HepG2 (cell line): ENCODE data around the gene C14orf93. TPM values are rescaled to one million over a fixed set of nuclear protein-coding genes. Genes with fewer than 3 reads are reported as not detected.

Source experiments
- ARNTL ChIP-seq: sonication (generic); formaldehyde crosslinking; IDR thresholded peaks from 2 replicates; pipeline ENCODE4 v1.4.0; 2020; ENCODE audit warnings: mild to moderate bottlenecking, missing genetic modification reagents
- ATF5 ChIP-seq: sonication (generic); formaldehyde crosslinking; IDR thresholded peaks from 2 replicates; pipeline ENCODE4 v1.4.0; 2020; ENCODE audit warnings: mild to moderate bottlenecking, low read depth, missing genetic modification reagents
- BORCS8-MEF2B ChIP-seq: sonication (generic); formaldehyde crosslinking; IDR thresholded peaks from 2 replicates; pipeline ENCODE4 v1.8.0; 2022; ENCODE audit warnings: mild to moderate bottlenecking, missing genetic modification reagents
- CEBPZ ChIP-seq: IDR thresholded peaks from 2 replicates; pipeline ENCODE4 v1.6.1; 2012; ENCODE audit warnings: low read length, improper control_type of control experiment
- CHCHD3 ChIP-seq: sonication (generic); formaldehyde crosslinking; IDR thresholded peaks from 2 replicates; pipeline ENCODE4 v1.8.0; 2022; ENCODE audit warnings: mild to moderate bottlenecking, missing genetic modification reagents, moderate library complexity
- DNMT1 ChIP-seq: sonication (generic); formaldehyde crosslinking; IDR thresholded peaks from 2 replicates; pipeline ENCODE4 v1.5.1; 2020; ENCODE audit warnings: mild to moderate bottlenecking, missing genetic modification reagents
- EZH2 ChIP-seq: conservative IDR thresholded peaks from 2 replicates; pipeline ENCODE4 v1.6.1; 2012; ENCODE audit warnings: mild to moderate bottlenecking, low read depth, low read length, moderate library complexity
- FLYWCH1 ChIP-seq: sonication (generic); formaldehyde crosslinking; IDR thresholded peaks from 2 replicates; pipeline ENCODE4 v1.8.1; 2023; ENCODE audit warnings: mild to moderate bottlenecking, missing genetic modification reagents
- FOXJ3 ChIP-seq: sonication (generic); formaldehyde crosslinking; IDR thresholded peaks from 2 replicates; pipeline ENCODE4 v1.4.0; 2020; ENCODE audit warnings: missing genetic modification reagents, mild to moderate bottlenecking, borderline replicate concordance
- KLF15 ChIP-seq: sonication (generic); formaldehyde crosslinking; IDR thresholded peaks from 2 replicates; pipeline ENCODE4 v1.8.1; 2023; ENCODE audit warnings: borderline replicate concordance, mild to moderate bottlenecking, inconsistent platforms, missing genetic modification reagents, mixed read lengths
- PAX8 ChIP-seq: sonication (generic); formaldehyde crosslinking; IDR thresholded peaks from 2 replicates; pipeline ENCODE4 v1.8.0; 2022; ENCODE audit warnings: mild to moderate bottlenecking, missing genetic modification reagents, borderline replicate concordance
- SIX1 ChIP-seq: sonication (generic); formaldehyde crosslinking; IDR thresholded peaks from 2 replicates; pipeline ENCODE4 v1.4.0; 2020; ENCODE audit warnings: missing genetic modification reagents, borderline replicate concordance
- SP140L ChIP-seq: sonication (generic); formaldehyde crosslinking; IDR thresholded peaks from 2 replicates; pipeline ENCODE4 v1.4.0; 2020; ENCODE audit warnings: missing genetic modification reagents, borderline replicate concordance
- ZFP36L2 ChIP-seq: sonication (generic); formaldehyde crosslinking; IDR thresholded peaks from 2 replicates; pipeline ENCODE4 v1.4.0; 2020; ENCODE audit warnings: missing genetic modification reagents
- ZNF18 ChIP-seq: sonication (generic); formaldehyde crosslinking; IDR thresholded peaks from 2 replicates; pipeline ENCODE4 v1.8.0; 2022; ENCODE audit warnings: mild to moderate bottlenecking, missing genetic modification reagents; ENCODE audit not compliant: insufficient replicate concordance
- ZNF281 ChIP-seq: sonication (generic); formaldehyde crosslinking; IDR thresholded peaks from 2 replicates; pipeline ENCODE4 v1.4.0; 2020; ENCODE audit warnings: missing genetic modification reagents, borderline replicate concordance
- ZNF326 ChIP-seq: sonication (generic); formaldehyde crosslinking; IDR thresholded peaks from 2 replicates; pipeline ENCODE4 v1.4.0; 2020; ENCODE audit warnings: missing genetic modification reagents, borderline replicate concordance
- ZNF552 ChIP-seq: sonication (generic); formaldehyde crosslinking; IDR thresholded peaks from 2 replicates; pipeline ENCODE4 v1.9.0; 2022; ENCODE audit warnings: missing genetic modification reagents, mild to moderate bottlenecking, borderline replicate concordance
- ZNF724P ChIP-seq: sonication (generic); formaldehyde crosslinking; IDR thresholded peaks from 2 replicates; pipeline ENCODE4 v1.8.0; 2022; ENCODE audit warnings: missing genetic modification reagents, borderline replicate concordance
- ZNF792 ChIP-seq: IDR thresholded peaks from 2 replicates; pipeline ENCODE4 v1.6.1; 2016
- ZNF841 ChIP-seq: sonication (generic); formaldehyde crosslinking; IDR thresholded peaks from 2 replicates; pipeline ENCODE4 v1.8.1; 2023; ENCODE audit warnings: missing genetic modification reagents, borderline replicate concordance
- ZNF850 ChIP-seq: sonication (generic); formaldehyde crosslinking; conservative IDR thresholded peaks from 2 replicates; pipeline ENCODE4 v1.9.0; 2021; ENCODE audit warnings: mild to moderate bottlenecking, missing genetic modification reagents
- polyA plus RNA-seq, 8 experiments: library from polyadenylated mRNA; depleted of rRNA in 3 of 8; stranded (reverse) in 7 of 8; unstranded in 1 of 8; fragments of >200 nt; fragmentation: Illumina TruSeq in 4 of 8; extraction: Trizol in 4 of 8; gene quantifications; 2 replicates each; pipeline versions ENCODE4 v1.2.1 to v1.2.3, GENCODE V29; 2011 to 2016; ENCODE audit warnings: low read depth in 4 of 8, missing spikeins in 1 of 8, mixed read lengths in 1 of 8; ENCODE audit not compliant: insufficient read depth in 1 of 8
- total RNA-seq, 5 experiments: library from RNA; depleted of rRNA; stranded (reverse); fragments of >200 nt; fragmentation: Illumina TruSeq; extraction: Trizol; gene quantifications; 2 replicates each; pipeline ENCODE4 v1.2.3, GENCODE V29; 2016; ENCODE audit warnings: low read depth in 1 of 5

The C14orf93 gene
- total and polyA plus RNA-seq, 2 of the 13 experiments (the other 11 are each of a cell fraction or from before 2014, with no cell fraction given): 11.4 to 22.5 TPM

GRCh38 chr14:23056956-23057756, 47.2 kb upstream of the C14orf93 start, which contains the start of gene CDH24 (continued):
- no peak; the same call in 1 of the 2 replicates for TF ChIP-seq ZNF792 (CRISPR knock-in tag)
- TF ChIP-seq ZFP36L2 (CRISPR knock-in tag): no peak
- TF ChIP-seq ZNF841 (CRISPR knock-in tag): no peak
- no peak for TF ChIP-seq FOXJ3 (CRISPR knock-in tag)
- no peak for TF ChIP-seq CEBPZ
- TF ChIP-seq DNMT1 (CRISPR knock-in tag): no peak
- no peak for TF ChIP-seq ZNF850 (CRISPR knock-in tag)
- TF ChIP-seq ZNF281 (CRISPR knock-in tag): no peak
- no peak; the same call in 1 of the 2 replicates for TF ChIP-seq CHCHD3 (CRISPR knock-in tag)
- TF ChIP-seq ZNF18 (CRISPR knock-in tag): no peak
- TF ChIP-seq SP140L: no peak
- no peak for TF ChIP-seq ARNTL (CRISPR knock-in tag)
- no peak for TF ChIP-seq ZNF326 (CRISPR knock-in tag)
- no peak for TF ChIP-seq BORCS8-MEF2B (CRISPR knock-in tag)
- TF ChIP-seq KLF15 (CRISPR knock-in tag): no peak; the same call in 1 of the 2 replicates
- peak; percentile 77 for TF ChIP-seq EZH2
- TF ChIP-seq SIX1 (CRISPR knock-in tag): no peak
- no peak for TF ChIP-seq ZNF552
- no peak for TF ChIP-seq PAX8 (CRISPR knock-in tag)
- TF ChIP-seq FLYWCH1: no peak
- TF ChIP-seq ATF5 (CRISPR knock-in tag): no peak
- TF ChIP-seq ZNF724P (CRISPR knock-in tag): no peak
